GM06990 (cell line): ENCODE measurements around the gene FBXL19.

Experiments
- DNase-seq: peaks from one replicate; pipeline ENCODE4 v3.0.0-alpha.2; 2011; ENCODE audit not compliant: insufficient read length; ENCODE audit errors: extremely low read depth
- H3K27me3 ChIP-seq: replicated peaks from 2 replicates; pipeline ENCODE4 v1.6.0; 2011; ENCODE audit warnings: low read length; ENCODE audit not compliant: control insufficient read depth, insufficient read depth
- H3K36me3 ChIP-seq: 2 replicates; pipeline ENCODE4 v1.5.1; 2011; ENCODE audit warnings: low read length; ENCODE audit not compliant: control insufficient read depth, insufficient read depth
- H3K4me3 ChIP-seq: replicated peaks from 2 replicates; pipeline ENCODE4 v1.5.1; 2011; ENCODE audit warnings: low read depth, mild to moderate bottlenecking, control low read depth, low read length
- TF ChIP-seq, protein P1 (sequence below): IDR thresholded peaks from 2 replicates; pipeline ENCODE4 v1.5.1; 2011; ENCODE audit warnings: low read length, control low read depth, mild to moderate bottlenecking, inconsistent platforms; ENCODE audit not compliant: insufficient read depth, poor library complexity, severe bottlenecking

FBXL19 gene

DNA sequence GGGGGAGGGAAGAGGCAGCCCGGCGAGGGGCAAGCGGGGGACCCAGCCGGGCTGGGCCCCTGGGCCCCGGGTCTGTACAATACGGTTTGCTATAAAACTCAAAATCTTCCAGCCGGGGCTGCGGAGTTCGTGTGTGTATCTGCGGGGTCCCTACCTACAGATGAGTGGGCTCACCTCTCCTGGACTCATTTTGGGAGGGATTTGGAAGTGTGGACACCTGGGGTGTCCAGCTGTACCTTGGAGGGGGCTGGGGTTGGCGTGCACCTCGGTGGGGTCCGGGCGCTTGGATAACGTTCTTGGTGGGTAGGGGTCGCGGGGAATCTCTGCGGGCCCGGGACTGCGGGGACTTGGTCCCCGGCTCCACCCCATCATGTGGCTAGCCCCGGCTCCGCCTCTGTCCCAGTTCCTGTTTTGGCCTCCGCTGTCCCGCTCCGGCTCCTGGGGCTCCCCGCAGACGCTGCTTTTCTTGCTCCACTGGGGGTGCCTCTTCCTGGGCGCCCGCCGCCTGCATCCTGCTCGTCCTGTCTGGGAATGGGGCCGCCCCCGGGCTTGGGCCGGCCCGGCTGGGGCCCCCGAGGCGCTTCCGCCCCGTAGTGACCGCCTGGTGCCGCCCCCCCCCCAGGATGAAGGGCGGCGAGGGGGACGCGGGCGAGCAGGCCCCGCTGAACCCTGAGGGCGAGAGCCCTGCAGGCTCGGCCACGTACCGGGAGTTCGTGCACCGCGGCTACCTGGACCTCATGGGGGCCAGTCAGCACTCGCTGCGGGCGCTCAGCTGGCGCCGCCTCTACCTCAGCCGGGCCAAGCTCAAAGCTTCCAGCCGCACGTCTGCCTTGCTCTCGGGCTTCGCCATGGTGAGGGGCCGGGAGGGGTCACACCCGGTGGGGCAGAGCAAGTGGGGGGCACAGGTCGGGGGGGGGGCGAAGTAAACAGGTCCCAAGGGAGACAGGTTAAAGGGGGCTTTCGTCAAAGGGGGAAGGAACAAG, 25.6 kb downstream of the FBXL19 start, which contains the start of gene ORAI3:
TSS of gene ORAI3 (plus strand) at position 402 of the 983 bp plus-strand sequence. CDS start at position 624, 222 bp downstream.
- Histone ChIP-seq H3K4me3 (peak within 1 kb of the TSS; percentile 90), H3K36me3 (peaks cover 2% of the 10 kb centered on the region)
- peak; percentile 77 for DNase-seq

DNA sequence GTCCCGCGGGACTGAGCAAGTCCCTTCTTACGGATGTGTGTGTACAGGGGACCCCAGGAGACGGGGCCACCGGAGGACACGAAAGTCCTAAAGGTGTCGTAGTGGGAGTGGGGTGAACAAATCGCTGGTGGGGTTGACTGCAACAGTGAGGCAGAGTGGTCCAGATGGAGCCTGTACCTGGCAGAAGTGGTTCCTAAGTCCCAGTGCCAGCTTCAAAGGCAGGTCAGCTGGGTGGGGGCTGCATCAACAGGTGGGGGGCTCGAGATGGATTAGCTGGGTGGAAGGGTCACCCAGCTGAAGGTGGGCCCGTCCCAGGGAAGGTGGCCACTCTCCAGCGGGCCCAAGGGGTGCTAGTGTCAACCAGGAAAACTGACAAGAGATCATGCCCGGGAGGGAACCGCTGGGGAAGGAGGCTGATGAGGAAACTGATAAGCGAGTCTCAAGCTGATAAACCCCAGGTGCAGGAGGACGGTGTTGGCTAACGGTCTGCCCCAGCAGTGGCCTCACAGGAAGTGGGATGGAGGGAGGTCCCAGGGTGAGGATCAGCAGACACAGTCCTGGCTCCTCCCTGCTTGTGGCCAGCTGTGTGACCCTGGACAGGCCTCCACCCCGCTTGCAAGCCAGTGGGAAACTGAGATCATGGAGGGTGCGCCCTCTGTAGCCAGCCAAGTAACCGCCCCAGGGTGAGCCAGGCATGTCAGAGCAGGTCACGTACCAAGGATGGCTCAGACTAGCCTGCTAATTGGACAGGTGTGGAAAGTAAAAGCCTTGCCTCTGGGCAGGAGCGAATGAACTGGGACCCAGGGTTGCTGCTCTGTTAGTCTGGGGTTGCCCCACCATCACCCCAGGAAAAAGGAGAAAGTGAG, 26.5 kb downstream of the FBXL19 start:
- Histone ChIP-seq H3K36me3 (peaks cover 2% of the 10 kb centered on the region), H3K4me3 (peak overlapping the region; percentile 90), H3K27me3 (no peaks in the 10 kb centered on the region)
- TF ChIP-seq, protein P1, sequence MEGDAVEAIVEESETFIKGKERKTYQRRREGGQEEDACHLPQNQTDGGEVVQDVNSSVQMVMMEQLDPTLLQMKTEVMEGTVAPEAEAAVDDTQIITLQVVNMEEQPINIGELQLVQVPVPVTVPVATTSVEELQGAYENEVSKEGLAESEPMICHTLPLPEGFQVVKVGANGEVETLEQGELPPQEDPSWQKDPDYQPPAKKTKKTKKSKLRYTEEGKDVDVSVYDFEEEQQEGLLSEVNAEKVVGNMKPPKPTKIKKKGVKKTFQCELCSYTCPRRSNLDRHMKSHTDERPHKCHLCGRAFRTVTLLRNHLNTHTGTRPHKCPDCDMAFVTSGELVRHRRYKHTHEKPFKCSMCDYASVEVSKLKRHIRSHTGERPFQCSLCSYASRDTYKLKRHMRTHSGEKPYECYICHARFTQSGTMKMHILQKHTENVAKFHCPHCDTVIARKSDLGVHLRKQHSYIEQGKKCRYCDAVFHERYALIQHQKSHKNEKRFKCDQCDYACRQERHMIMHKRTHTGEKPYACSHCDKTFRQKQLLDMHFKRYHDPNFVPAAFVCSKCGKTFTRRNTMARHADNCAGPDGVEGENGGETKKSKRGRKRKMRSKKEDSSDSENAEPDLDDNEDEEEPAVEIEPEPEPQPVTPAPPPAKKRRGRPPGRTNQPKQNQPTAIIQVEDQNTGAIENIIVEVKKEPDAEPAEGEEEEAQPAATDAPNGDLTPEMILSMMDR, result peak; percentile 54
- peak; percentile 72 for DNase-seq

More for the DNA sequence above, 25.6 kb downstream of the FBXL19 start, which contains the start of gene ORAI3:
- no peaks in the 10 kb centered on the region for H3K27me3 ChIP-seq
- TF ChIP-seq, protein P1, result no peak

DNA sequence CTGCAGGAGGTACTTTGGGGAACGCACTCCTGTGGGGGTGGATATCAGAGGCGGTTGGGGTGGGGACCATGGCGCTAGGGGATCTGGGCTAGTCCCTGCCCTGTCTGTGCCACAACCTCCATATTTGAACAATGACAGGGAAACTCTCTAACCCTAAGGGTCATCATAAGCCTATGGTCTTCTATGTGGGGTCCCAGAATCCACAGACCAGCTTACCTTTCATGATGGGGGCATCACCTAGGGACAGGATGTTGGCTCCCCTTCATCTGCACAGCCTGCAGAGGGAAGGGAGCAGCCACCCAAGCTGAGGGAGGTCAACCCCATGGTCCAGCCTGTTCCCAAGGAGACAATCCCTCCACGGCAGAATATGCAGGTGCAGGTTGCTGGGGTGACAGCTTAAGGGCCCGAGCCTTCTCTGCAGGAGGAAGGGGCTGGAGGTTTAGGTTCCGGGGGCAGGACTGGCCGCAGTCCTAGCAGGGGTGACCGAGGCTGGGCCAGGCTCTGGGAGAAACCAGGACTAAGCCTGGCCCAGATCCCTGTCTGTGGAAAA, 27.2 kb downstream of the FBXL19 start:
- Histone ChIP-seq H3K4me3 (peak overlapping the region; percentile 90), H3K36me3 (peaks cover 2% of the 10 kb centered on the region), H3K27me3 (no peaks in the 10 kb centered on the region)
- TF ChIP-seq, protein P1, result no peak
- no peak for DNase-seq

DNA sequence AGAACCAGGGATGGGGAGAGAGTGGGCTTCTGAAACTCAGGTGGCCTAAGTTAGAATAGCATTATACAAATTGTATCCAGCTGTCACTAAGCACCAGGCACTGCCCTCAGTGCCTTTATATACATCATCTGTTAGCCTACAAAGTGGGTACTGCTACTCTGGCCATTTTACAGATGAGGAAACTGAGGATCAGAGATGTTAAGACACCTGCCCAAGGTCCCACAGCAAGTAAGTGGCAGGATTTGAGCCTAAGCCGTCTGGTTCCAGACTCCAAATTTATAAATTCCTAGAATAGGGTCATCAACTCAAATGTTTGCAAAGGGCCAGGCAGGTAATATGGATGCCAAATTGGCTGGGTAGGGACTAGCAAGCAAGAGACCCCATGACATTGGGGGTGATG, 27.8 kb downstream of the FBXL19 start:
- Histone ChIP-seq H3K27me3 (no peaks in the 10 kb centered on the region), H3K36me3 (peaks cover 2% of the 10 kb centered on the region), H3K4me3 (no peak overlapping the region)
- TF ChIP-seq, protein P1, result no peak
- DNase-seq, result no peak

DNA sequence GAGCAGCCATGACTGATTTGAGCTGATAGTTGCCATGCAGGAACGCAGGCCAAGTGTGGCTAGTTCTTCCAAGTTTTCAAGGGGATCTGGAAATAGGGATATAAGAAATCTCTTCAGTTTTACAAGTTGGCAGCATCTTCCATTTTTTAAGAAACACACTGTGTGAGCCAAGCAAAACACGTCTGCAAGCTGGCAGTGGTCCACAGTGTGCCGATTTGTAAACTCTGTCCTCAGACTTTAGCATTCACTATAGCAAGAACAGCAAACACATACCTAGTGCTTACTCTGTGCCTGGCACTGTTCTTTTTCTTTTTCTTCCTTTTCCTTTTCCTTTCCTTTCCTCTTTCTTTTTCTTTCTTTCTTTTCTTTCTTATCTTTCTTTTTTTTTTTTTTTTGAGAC, 28.4 kb downstream of the FBXL19 start:
- H3K27me3 ChIP-seq, result no peaks in the 10 kb centered on the region
- TF ChIP-seq, protein P1, result no peak
- no peak for DNase-seq
- peaks cover 2% of the 10 kb centered on the region for H3K36me3 ChIP-seq
- no peak overlapping the region for H3K4me3 ChIP-seq
